Activated T-cell treated with anti-CD3 and anti-CD28 coated beads, Interleukin-2, amount 50 U/mL, for 1 hour (primary cell): ENCODE data around the gene CDH13.

ENCODE experiments used
- DNase-seq: peaks from one replicate; pipeline ENCODE4 v3.0.0-alpha.2; 2020

Gene CDH13

GRCh38 chr16:82628711-82629110, 1.9 kb downstream of the CDH13 start:
- DNase-seq: no peak

- no peak for DNase-seq
Observed at GRCh38 chr16:82629441-82630027, 2.8 kb downstream of the CDH13 start.

GRCh38 chr16:82630219-82630618, 3.5 kb downstream of the CDH13 start:
- no peak for DNase-seq

- DNase-seq: no peak
Observed at GRCh38 chr16:82630688-82631087, 3.9 kb downstream of the CDH13 start.

GRCh38 chr16:82631701-82632685, 5.2 kb downstream of the CDH13 start:
- DNase-seq: no peak

- DNase-seq: no peak
Observed at GRCh38 chr16:82633964-82634600, 7.3 kb downstream of the CDH13 start.

- no peak for DNase-seq
Observed at GRCh38 chr16:82634955-82635610, 8.3 kb downstream of the CDH13 start.

- no peak for DNase-seq
Observed at GRCh38 chr16:82636485-82636884, 9.7 kb downstream of the CDH13 start.

- DNase-seq: no peak
Observed at GRCh38 chr16:82636958-82637357, 10.2 kb downstream of the CDH13 start.

- no peak for DNase-seq
Observed at GRCh38 chr16:82638095-82638798, 11.5 kb downstream of the CDH13 start.

- DNase-seq: no peak
Observed at GRCh38 chr16:82639263-82639662, 12.5 kb downstream of the CDH13 start.

- DNase-seq: peak; percentile 43
Observed at GRCh38 chr16:82639666-82640336, 13.0 kb downstream of the CDH13 start.

GRCh38 chr16:82641336-82641984, 14.7 kb downstream of the CDH13 start:
- no peak for DNase-seq

- no peak for DNase-seq
Observed at GRCh38 chr16:82643136-82643535, 16.4 kb downstream of the CDH13 start.

- no peak for DNase-seq
Observed at GRCh38 chr16:82643936-82644630, 17.3 kb downstream of the CDH13 start.

GRCh38 chr16:82646504-82646903, 19.7 kb downstream of the CDH13 start:
- no peak for DNase-seq

- DNase-seq: no peak
Observed at GRCh38 chr16:82649766-82650165, 23.0 kb downstream of the CDH13 start.

- DNase-seq: no peak
Observed at GRCh38 chr16:82650804-82651203, 24.0 kb downstream of the CDH13 start.

- no peak for DNase-seq
Observed at GRCh38 chr16:82651921-82652601, 25.3 kb downstream of the CDH13 start.

GRCh38 chr16:82652826-82653225, 26.1 kb downstream of the CDH13 start:
- DNase-seq: no peak
